ENCODE measurements around the gene NOC3L.

- TF ChIP-seq, protein P1, sequence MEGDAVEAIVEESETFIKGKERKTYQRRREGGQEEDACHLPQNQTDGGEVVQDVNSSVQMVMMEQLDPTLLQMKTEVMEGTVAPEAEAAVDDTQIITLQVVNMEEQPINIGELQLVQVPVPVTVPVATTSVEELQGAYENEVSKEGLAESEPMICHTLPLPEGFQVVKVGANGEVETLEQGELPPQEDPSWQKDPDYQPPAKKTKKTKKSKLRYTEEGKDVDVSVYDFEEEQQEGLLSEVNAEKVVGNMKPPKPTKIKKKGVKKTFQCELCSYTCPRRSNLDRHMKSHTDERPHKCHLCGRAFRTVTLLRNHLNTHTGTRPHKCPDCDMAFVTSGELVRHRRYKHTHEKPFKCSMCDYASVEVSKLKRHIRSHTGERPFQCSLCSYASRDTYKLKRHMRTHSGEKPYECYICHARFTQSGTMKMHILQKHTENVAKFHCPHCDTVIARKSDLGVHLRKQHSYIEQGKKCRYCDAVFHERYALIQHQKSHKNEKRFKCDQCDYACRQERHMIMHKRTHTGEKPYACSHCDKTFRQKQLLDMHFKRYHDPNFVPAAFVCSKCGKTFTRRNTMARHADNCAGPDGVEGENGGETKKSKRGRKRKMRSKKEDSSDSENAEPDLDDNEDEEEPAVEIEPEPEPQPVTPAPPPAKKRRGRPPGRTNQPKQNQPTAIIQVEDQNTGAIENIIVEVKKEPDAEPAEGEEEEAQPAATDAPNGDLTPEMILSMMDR (IDR thresholded peaks at IDR 0.05; ENCODE audit: insufficient read depth, low read depth, low read length) = no peak
- TF ChIP-seq EZH2 (IDR thresholded peaks at IDR 0.05; ENCODE audit: insufficient read depth, low read length) = no peak
Measured at GRCh38 chr10:94397549-94398370, 35.0 kb upstream of the NOC3L start.
